HG02943 (cell line): ENCODE data around the gene HSPG2.

Experiments used
- ATAC-seq: cut with Tn5 transposase; IDR thresholded peaks from one replicate; pipeline ENCODE4 v1.9.1; 2021; ENCODE audit warnings: mild to moderate bottlenecking, low read depth, moderate library complexity; ENCODE audit not compliant: unreplicated experiment

The HSPG2 gene

GRCh38 chr1:21867451-21867996 lies 69.6 kb downstream of the HSPG2 start:
- ATAC-seq = no peak

- no peak for ATAC-seq
Observed at GRCh38 chr1:21866707-21867043, 70.4 kb downstream of the HSPG2 start.

GRCh38 chr1:21865943-21866706 lies 71.0 kb downstream of the HSPG2 start:
- ATAC-seq = peak; percentile 65

- ATAC-seq = no peak
Observed at GRCh38 chr1:21865609-21865942, 71.5 kb downstream of the HSPG2 start.

DNA sequence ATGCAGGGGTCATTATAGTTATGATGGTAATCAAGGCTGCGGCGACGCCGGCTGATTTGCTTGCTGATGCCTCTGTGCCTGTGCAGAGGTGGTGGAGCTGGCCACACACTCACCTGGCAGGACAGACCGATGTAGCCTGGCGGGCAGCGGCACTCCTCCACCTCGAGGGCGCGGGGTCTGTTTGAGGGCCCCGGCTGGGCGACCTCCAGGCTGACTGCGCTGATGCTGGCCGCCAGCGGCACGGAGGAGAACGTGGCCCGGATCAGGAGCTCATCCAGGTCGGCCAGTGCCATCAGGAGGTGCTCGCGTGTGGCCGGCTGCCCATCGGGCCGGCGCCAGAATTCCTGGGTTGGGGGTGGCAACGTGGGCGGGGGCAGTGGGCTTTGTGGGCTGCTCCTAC lies 72.4 kb downstream of the HSPG2 start:
- no peak for ATAC-seq

DNA sequence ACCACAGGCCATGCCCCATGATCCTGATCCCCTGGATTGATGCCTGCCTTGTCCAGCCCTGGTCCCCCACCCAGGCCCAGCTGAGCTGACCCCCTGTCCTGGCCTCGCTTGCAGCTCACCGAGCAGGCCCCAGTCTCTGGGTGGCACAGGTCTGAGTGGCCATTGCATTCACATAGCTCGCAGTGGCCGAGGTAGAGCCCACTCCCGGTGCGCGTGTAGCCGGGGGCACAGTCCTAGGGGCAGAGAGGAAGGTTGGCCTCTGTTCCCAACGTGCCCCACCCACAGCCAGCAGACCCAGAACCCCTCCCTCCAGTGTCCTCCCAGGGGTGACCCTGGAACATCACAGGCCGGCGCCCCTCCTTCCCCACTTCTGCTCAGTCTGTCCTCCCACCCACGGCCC lies 73.1 kb downstream of the HSPG2 start:
- ATAC-seq = no peak

- ATAC-seq = no peak
Observed at GRCh38 chr1:21861602-21862429, 75.3 kb downstream of the HSPG2 start.

DNA sequence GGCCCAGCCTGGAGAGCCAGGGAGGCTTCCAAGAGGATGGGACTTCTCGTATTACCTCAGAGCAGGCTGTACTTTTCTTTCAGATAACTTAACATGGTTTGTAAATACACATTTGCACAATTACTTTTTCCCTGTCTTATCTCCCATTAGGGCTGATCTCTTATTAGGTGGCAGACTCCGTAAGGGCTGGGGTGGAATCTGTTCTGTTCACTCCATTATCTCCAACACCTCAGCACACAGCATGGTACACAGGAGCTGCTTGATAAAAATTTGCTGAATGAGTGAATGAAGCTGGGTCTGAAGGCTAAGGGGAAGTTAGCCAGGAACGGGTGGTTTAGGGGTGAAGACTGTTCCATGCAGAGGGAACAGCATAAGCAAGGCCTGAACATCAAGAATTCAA lies 76.1 kb downstream of the HSPG2 start:
- ATAC-seq = no peak

DNA sequence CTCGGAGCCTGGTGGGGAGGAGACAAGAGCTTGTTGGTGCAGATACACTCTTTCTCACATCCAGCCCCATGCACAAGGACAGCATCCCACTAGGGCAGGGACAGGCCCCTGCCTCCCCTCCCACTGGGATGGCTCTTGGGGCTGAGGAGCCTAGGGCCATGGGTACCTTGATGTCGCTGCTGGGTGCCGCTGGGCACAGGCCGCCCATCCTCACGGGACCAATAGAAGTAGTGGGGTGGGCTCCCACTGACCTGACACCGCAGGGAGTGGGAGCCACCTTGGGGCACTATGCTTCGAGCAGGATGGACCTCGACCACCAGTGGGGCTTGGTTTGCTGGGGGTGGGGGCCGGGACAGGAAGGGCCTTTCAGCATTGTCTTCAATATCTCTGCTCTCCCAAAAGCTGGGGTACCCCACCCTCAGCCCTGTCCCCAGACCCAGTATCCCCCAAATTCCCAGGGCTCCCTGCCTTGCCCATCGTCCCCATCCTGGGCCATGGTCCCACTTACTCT lies 77.4 kb downstream of the HSPG2 start:
- no peak for ATAC-seq

GRCh38 chr1:21857840-21858670 lies 79.1 kb downstream of the HSPG2 start:
- no peak for ATAC-seq

- ATAC-seq = no peak
Observed at GRCh38 chr1:21857142-21857839, 79.8 kb downstream of the HSPG2 start.

DNA sequence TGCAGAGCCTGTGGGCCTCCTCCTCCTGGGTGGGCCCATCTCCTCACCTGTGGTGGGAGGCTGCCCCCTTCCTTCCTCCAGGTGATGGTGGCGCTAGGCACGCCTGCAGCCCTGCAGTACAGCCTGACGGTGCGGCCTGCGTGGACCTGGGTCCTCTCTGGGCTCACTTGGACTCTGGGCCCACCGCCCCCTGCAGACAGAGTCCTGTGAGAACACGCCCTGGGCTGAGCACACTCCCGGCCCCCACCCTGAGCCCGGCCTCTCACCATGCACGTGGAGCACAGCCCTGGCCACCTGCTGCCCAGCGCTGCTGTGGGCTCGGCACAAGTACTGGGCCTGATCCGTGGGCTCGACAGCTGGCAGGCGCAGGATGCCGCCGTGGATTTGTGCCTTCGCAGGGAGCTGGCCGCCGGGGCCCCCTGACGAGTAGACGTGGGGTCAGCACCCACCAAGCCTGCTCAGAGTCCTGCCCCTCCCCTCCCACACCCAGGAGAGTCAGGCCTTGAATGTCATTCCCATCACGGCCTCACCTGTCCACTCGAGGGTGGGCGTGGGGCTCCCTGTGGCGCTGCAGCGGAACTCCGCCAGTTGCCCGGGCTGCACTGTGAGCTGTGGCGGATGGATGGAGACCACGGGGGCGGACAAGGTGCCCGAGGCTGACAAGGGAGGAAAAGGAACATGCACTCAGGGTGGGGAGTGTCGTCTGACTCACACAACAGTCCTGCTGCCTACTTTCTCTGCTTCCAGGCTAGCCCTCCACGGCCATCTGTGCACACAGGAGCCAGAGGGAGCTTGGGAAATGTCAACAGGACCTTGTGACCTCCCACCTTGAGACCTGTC lies 81.6 kb downstream of the HSPG2 start:
- no peak for ATAC-seq

DNA sequence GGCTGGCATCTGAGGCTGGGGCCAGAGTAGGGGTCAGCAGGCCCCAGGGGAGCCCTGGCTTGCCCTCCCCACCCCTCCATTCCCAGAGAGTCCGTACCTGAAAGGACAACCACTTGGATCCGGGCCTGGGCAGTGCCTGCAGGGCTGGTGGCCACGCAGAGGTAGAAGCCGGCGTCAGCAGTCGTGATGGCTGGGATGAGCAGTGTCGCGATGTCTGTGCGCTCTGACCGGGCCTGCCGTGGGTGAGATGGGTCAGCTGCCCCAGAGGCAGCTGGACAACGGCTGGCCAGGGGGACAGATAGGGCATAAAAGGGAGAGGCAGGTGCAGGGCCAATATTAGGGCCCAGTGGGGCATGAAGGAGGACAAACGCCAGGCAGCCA lies 82.4 kb downstream of the HSPG2 start:
- no peak for ATAC-seq

DNA sequence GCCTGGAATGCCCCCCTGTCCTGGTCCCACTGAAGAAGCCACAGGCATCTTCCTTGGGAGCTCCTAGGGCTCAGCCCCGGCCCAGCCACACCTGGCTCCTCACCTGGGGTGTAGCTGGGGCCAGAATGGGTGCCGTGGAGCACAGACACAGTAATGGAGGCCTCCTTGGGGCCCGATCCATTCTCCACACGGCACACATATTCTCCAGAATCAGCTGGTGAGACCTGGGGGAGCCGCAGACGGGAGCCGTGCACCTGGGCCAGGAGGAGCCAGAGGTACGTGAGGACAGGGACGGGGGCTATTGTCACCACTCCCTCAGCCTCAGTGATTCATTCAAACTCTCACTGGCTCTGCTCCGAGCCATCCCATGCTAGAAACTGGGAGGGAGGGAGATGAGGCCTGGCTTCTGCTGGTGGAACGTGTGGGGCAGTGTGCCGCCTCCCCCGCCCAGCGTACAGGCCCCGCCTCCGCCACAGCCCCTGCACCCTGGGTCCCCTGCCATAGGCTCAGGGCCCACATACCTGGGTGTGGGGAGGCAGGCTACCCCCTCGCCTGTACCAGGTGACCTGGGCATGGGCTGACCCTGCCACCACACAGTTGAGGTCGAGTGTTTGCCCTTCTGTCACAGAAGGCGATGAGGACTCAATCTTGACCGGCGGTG lies 82.9 kb downstream of the HSPG2 start:
- no peak for ATAC-seq

DNA sequence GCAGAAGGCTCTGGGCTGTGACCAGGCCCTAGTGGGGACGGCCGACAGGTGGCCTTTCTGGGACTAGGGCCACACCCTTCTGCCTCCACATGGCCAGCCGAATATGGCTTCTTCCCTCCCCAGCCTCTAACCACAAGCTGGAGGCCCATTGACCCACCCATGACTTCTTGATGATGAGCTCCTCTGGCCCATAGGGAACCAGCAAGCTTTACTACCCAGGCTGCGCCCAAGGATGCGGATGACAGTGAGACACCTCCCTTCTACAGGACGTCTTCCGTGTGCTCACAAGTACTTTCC lies 84.0 kb downstream of the HSPG2 start:
- no peak for ATAC-seq

GRCh38 chr1:21852282-21853130 lies 84.6 kb downstream of the HSPG2 start:
- ATAC-seq = no peak

DNA sequence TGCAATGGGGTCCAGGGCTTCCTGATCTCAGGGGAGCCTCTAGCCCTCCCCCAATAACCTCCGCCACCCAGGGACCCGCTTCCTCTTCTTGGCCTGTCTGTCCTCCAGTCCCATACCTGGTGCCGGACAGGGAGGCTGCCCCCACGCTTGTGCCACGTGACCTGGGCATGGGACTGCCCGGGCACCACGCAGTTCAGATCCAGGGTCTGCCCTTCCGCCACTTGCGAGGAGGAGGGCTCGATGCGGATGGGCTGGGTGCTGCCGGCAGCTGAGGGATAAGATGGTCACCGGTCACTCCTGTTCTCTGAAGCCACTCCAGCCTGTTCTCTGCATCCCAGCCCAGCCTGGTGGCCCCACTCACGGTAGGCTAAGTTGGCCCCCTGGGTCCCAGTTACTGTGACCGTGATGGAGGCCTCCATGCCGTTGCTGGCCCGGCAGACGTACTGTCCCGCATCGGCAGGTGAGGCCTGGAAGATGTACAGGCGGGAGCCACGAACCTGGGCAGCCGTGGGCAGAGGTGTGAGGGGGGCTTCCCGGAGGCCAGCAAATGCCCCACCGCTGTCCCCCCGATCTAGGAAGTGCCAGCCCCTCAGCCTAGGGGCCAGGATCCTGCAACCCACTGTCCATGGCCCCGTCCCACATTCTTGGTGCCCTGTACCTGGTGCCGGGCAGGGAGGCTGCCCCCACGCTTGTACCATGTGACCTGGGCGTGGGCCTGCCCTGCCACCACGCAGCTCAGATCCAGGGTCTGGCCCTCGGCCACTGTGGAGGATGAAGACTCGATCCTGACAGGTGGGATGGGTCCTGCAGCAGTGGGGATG lies 85.5 kb downstream of the HSPG2 start:
- no peak for ATAC-seq
